ENCODE results near the gene LRRC8B. TPM values are rescaled to one million over a fixed set of nuclear protein-coding genes. Genes with fewer than 3 reads are reported as not detected.

Gene LRRC8B
- total RNA-seq, 1 experiment from 2014 or later, result 24.2 TPM

- Mint-ChIP-seq H3K4me1 (peaks cover 47% of the 10 kb centered on the region), H3K4me3 (no peak overlapping the region), H3K27me3 (ENCODE audit: low read depth) (no peaks in the 10 kb centered on the region), H3K27ac (peak overlapping the region; percentile 4; the same call in 1 of the 2 replicates), H3K9me3 (no peaks in the 10 kb centered on the region), H3K36me3 (no peaks in the 10 kb centered on the region; the same call in 1 of the 2 replicates)
- ChIA-PET CTCF (interaction anchor here (0.5 to 5.1 kb wide), 5 partner anchors 33 to 760 kb away, joined by 3 to 22 read pairs (median 4); partner anchors contain the start of gene LRRC8C), POLR2A (no interaction called here)
- TF ChIP-seq, protein P1, sequence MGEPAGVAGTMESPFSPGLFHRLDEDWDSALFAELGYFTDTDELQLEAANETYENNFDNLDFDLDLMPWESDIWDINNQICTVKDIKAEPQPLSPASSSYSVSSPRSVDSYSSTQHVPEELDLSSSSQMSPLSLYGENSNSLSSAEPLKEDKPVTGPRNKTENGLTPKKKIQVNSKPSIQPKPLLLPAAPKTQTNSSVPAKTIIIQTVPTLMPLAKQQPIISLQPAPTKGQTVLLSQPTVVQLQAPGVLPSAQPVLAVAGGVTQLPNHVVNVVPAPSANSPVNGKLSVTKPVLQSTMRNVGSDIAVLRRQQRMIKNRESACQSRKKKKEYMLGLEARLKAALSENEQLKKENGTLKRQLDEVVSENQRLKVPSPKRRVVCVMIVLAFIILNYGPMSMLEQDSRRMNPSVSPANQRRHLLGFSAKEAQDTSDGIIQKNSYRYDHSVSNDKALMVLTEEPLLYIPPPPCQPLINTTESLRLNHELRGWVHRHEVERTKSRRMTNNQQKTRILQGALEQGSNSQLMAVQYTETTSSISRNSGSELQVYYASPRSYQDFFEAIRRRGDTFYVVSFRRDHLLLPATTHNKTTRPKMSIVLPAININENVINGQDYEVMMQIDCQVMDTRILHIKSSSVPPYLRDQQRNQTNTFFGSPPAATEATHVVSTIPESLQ (CRISPR knock-in tag; IDR thresholded peaks at IDR 0.05), result no peak
- TF ChIP-seq FOXJ3 (CRISPR knock-in tag; IDR thresholded peaks at IDR 0.05; ENCODE audit: borderline replicate concordance) (no peak), ARID4B (CRISPR knock-in tag; IDR thresholded peaks at IDR 0.05; ENCODE audit: borderline replicate concordance) (no peak), RORB (CRISPR knock-in tag; IDR thresholded peaks at IDR 0.05) (no peak), TCF7 (CRISPR knock-in tag; IDR thresholded peaks at IDR 0.05; ENCODE audit: low read depth) (no peak), FOXP1 (CRISPR knock-in tag; IDR thresholded peaks at IDR 0.05; ENCODE audit: borderline replicate concordance) (no peak), FOXP4 (CRISPR knock-in tag; IDR thresholded peaks at IDR 0.05) (no peak), IRF1 (CRISPR knock-in tag; IDR thresholded peaks at IDR 0.05) (no peak)
- TF ChIP-seq, protein P2, sequence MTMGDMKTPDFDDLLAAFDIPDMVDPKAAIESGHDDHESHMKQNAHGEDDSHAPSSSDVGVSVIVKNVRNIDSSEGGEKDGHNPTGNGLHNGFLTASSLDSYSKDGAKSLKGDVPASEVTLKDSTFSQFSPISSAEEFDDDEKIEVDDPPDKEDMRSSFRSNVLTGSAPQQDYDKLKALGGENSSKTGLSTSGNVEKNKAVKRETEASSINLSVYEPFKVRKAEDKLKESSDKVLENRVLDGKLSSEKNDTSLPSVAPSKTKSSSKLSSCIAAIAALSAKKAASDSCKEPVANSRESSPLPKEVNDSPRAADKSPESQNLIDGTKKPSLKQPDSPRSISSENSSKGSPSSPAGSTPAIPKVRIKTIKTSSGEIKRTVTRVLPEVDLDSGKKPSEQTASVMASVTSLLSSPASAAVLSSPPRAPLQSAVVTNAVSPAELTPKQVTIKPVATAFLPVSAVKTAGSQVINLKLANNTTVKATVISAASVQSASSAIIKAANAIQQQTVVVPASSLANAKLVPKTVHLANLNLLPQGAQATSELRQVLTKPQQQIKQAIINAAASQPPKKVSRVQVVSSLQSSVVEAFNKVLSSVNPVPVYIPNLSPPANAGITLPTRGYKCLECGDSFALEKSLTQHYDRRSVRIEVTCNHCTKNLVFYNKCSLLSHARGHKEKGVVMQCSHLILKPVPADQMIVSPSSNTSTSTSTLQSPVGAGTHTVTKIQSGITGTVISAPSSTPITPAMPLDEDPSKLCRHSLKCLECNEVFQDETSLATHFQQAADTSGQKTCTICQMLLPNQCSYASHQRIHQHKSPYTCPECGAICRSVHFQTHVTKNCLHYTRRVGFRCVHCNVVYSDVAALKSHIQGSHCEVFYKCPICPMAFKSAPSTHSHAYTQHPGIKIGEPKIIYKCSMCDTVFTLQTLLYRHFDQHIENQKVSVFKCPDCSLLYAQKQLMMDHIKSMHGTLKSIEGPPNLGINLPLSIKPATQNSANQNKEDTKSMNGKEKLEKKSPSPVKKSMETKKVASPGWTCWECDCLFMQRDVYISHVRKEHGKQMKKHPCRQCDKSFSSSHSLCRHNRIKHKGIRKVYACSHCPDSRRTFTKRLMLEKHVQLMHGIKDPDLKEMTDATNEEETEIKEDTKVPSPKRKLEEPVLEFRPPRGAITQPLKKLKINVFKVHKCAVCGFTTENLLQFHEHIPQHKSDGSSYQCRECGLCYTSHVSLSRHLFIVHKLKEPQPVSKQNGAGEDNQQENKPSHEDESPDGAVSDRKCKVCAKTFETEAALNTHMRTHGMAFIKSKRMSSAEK (CRISPR knock-in tag; IDR thresholded peaks at IDR 0.05; ENCODE audit: borderline replicate concordance), result no peak
- TF ChIP-seq, protein P3, sequence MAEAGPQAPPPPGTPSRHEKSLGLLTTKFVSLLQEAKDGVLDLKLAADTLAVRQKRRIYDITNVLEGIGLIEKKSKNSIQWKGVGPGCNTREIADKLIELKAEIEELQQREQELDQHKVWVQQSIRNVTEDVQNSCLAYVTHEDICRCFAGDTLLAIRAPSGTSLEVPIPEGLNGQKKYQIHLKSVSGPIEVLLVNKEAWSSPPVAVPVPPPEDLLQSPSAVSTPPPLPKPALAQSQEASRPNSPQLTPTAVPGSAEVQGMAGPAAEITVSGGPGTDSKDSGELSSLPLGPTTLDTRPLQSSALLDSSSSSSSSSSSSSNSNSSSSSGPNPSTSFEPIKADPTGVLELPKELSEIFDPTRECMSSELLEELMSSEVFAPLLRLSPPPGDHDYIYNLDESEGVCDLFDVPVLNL (CRISPR knock-in tag; IDR thresholded peaks at IDR 0.05; ENCODE audit: borderline replicate concordance, low read depth), result no peak
- DNase-seq (ENCODE audit: low spot score) (no peak), ATAC-seq (no peak)
Observed at GRCh38 chr1:89600451-89601224, 76.0 kb downstream of the LRRC8B start.

Data from WTC11 (cell line).